A172 (cell line): ENCODE data around the gene KRTAP4-3. TPM values are rescaled to one million over a fixed set of nuclear protein-coding genes. Genes with fewer than 3 reads are reported as not detected.
"Not testable (repeated sequence)": the region's sequence is repeated elsewhere in the genome, so short reads cannot be mapped to it uniquely, and the experiment has no call there.

Source experiments
- DNase-seq: peaks from one replicate; pipeline ENCODE4 v3.0.0-alpha.2; 2015; ENCODE audit warnings: low spot score
- total RNA-seq: library from RNA; depleted of rRNA; stranded (reverse); fragments of >200 nt; shearing (Covaris generic); gene quantifications from 2 replicates; pipeline ENCODE4 v1.2.3, GENCODE V29; 2014; rRNA removed

Gene KRTAP4-3
- total RNA-seq = not detected in 2 replicates

DNA sequence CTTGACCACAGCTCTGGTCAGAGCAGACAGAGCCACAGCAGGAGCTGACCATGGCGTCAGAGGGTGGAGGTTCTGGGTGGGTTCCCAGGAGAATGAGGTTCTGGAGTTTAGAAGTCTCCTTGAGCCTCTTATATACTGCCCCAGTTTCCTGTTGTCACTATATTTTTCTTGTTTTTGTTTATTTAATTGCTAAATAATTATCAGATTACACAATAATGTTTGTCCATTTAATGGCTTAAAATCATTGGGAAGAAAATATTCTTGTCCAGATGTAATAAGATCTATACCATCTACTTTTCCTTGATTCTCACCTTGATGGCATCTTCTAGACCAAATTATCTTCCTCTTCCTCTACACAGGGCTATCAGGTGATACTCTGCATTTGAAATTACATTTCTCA lies at the start of gene KRTAP4-3:
TSS of gene KRTAP4-3 (minus strand) at position 101 of the 400 bp plus-strand sequence. CDS start at position 52, 49 bp downstream.
- DNase-seq = no peak

DNA sequence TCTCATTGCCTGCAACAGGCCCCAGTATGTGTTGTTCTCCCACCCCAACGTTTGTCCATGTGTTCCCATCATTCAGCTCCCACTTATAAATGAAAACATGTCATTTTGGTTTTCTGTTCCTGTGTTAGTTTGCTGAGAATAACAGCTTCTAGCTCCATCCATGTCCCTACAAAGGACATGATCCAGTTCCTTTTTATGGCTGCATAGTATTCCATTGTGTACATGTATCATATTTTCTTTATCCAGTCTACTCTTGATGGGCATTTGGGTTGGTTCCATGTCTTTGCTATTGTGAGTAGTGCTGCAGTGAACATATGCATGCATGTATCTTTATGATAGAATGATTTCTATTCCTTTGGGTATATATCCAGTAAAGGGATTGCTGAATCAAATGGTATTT lies 47.7 kb upstream of the KRTAP4-3 start:
- DNase-seq = no peak

DNA sequence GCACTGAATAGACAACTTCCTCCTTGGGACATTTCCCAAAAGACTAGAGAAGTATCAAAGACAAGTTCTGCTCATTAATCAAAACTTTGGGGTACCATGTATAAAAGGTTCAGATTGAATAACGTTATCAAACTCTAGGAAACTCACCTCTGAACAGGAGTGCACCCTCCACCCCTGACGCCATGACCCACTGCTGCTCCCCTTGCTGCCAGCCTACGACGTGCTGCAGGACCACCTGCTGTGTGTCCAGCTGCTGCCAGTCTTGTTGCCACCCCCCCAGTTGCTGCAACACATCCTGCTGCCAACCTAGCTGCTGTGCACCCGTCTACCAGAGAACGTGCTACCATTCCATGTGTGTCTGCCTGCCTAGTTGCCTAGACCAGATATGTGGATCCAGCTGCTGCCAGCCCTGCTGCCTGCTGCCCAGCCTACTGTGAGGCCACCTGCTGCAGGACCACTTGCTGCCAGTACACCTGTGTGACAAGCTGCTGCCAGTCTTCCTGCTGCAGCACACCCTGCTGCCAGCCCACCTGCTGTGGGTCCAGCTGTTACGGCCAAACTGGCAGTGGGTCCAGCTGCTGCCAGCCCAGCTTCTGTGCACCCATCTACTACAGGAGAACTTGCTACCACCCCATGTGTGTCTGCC lies 44.6 kb upstream of the KRTAP4-3 start:
- DNase-seq = peak; percentile 52

DNA sequence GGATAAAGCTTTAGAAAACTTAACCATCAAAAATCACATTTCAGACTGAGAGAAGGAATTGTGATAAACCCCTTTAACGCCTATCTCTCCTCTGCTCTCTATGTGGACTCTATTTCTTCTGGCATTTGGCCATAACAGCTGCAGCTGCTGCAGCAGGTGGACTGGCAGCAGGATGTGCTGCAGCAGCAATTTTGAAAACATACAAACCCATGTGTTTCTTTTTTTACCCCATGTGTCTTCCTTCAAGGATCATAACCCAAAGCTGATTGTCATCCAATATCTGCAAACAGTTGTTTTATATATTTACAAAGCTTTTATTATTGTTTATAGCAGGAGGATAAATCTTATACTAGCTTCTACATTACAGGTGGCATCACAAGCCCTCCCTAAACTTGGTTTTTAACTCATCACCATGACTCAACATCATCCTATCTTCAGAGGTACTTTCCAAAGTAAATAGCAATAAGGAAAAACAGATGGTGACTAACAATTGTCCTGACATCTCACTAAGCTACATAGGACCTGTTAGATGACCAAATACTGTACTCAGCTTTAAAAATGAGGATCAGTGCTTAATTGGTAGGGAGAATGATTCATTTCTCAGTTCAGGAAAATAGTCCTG lies 43.9 kb upstream of the KRTAP4-3 start:
- DNase-seq = peak; percentile 86

DNA sequence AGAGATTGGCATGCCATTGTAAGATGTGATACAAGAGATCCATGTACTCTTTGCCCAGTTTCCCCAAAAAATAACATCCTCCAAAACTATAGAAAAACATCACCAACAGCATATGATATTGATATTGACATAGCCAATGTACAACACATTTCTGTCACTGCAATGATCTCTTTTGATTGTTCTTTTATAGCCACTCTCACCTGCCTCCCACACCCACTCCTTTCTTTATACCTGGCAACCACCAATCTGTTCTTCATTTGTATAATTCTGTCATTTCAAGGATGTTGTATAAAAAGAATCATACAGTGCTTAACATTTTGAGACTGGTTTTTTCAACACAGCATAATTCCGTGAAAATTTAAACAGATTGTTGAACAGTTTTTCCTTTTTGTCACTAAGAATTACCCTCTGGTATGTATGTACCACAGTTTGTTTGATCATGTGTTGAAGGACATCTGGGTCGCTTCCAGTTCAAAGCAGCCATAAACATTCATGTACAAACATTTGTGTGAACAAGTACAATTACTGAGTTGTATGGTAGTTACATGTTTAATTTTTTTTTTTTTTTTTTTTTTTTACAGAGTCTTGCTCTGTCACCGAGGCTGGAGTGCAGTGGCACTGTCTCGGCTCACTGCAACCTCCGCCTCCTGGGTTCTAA lies 31.5 kb upstream of the KRTAP4-3 start:
- DNase-seq = no peak

DNA sequence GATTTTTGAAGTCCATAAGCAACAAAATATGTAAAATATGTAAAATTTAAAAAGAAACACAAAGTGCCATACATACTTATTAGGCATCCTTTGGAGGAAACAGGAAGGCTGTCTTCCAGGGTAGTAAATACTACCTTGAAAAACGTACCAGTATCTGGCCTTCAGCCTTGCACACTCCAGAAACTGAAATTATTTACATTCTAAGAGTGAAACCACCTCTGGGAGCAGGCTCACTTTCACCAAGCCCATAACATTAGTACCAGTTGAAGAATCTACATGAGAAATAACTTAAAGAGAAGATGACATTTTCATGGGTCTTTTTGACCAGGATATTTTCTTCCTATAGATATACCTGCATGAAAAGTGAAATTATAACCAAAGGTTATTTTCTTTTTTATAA lies 28.0 kb upstream of the KRTAP4-3 start:
- DNase-seq = no peak

DNA sequence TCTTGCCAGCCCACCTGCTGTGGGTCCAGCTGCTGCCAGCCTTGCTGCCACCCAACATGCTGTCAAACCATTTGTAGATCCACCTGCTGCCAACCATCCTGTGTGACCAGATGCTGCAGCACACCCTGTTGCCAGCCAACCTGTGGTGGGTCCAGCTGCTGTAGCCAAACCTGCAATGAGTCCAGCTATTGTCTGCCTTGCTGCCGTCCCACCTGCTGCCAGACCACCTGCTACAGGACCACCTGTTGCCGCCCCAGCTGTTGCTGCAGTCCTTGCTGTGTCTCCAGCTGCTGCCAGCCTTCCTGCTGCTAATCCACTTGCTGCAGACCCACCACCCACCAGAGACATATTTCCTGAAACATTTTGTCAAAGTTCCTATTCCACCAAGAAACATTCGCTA lies 22.3 kb upstream of the KRTAP4-3 start:
- DNase-seq = no peak

DNA sequence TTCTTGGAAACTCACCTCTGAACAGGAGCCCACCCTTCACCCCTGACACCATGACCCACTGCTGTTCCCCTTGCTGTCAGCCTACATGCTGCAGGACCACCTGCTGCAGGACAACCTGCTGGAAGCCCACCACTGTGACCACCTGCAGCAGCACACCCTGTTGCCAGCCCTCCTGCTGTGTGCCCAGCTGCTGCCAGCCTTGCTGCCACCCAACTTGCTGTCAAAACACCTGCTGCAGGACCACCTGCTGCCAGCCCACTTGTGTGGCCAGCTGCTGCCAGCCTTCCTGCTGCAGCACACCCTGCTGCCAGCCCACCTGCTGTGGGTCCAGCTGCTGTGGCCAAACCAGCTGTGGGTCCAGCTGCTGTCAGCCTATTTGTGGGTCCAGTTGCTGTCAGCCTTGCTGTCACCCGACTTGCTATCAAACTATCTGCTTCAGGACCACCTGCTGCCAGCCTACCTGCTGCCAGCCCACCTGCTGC lies 21.9 kb upstream of the KRTAP4-3 start, which contains the start of gene KRTAP9-1:
TSS of gene KRTAP9-1 (plus strand) at position 51 of the 482 bp plus-strand sequence. CDS start at position 51, 0 bp downstream.
- not testable (repeated sequence) for DNase-seq

DNA sequence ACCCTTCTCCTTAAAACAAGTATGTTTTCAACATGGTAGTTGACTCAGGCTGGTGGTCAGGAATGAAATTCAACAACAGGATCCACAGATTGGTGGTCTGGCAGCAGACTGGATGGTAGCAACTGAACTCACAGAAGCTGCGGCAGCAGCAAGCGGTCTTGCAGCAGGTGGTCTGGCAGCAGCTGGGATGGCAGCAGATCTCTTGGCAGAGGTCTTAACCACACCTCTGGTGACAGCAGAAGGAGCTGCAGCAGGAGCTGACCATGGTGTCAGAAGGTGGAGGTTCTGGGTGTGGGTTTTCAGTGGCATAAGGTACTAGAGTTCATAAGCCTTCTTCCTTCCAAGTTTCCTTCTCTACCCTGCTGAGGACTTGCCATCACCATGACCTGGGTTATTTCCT lies 18.9 kb upstream of the KRTAP4-3 start:
- DNase-seq = no peak

DNA sequence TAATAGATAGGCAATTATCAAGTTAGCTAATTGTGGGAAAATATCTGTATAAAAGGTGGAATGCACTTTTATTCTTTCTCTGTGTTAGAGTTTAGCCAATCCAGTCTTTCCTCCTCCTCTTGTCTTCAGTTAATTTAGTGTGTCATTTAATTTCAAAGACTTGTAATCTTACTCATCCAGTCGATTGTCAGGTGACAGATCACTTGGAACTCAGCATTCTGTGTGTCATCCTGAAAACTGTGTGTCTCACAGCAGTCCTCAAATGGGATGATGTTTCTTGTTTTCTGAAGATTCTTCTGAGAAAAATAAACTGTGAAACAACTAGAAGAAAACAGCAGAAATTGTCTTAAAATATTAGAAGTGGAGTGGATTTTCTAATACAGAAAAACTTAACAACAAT lies 17.0 kb upstream of the KRTAP4-3 start:
- no peak for DNase-seq

DNA sequence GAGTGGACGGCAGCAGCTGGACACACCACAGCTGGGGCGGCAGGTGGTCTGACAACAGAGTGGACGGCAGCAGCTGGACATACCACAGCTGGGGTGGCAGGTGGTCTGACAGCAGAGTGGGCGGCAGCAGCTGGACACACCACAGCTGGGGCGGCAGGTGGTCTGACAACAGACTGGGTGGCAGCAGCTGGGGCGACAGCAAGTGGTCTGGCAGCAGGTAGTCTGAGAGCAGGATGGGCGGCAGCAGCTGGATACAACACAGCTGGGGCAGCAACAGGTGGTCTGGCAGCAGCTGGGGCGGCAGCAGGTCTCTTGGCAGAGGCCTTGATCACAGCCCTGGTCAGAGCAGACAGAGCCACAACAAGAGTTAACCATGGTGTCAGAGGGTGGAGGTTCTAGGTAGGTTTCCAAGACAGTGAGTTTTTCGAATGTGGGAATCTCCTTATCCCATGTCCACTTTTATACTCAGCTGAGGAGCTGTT lies 16.5 kb upstream of the KRTAP4-3 start, which contains the start of gene KRTAP4-1:
TSS of gene KRTAP4-1 (minus strand) at position 432 of the 482 bp plus-strand sequence. CDS start at position 375, 57 bp downstream.
- DNase-seq = no peak

DNA sequence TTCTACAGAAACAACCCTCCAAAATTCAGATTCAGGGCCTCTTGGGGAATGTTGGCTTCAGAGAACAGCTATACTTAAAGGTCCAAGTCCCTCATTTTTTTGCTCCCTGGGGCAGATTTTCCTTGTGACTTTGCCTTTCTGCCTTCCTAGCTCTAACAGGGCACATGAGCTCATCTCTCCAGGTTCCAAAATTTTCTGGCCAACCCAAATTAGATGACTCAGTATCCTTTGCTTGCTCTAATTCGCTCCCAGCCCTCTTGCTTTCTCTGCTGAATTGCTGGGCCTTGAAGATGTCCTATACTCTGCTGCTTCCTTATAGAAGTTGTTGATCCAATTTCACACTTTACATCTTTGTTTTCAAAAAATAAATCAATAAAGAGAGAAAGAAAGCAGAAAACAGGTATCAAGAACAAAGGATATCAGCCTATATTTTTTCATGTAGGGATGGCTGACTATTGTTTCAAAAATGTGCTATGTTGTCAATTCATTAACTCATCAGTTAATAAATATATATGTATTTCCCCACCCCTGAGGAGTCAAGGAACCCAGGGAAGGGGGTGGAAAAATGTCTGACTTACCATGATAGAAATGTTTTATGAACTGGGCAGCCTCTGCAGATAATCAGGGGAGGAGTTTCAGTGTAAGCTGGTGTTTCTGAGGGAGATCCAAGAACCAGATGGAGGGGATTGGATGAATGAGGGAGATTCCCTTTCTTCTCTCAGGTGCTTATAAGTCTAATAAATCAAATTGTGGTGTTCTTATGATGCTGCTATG lies 11.0 kb upstream of the KRTAP4-3 start:
- no peak for DNase-seq

DNA sequence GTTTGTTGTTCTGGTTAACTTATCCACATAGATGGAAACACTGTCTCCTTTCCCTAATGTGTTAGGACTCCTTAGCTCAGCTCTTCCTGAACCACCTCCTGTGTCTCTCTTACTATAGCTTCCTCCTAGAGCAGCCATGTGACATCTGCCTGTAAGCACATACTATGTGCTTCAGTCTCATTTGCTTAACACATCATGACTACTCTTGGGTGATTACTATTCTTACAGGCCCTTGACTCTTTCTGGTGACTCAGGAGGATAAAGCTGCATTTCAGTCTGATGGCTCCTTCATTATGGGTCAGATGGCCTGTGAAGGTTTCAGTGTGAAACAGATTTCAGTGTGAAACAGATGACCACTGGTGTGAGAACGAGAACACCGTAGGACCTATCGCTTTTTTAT lies 10.3 kb upstream of the KRTAP4-3 start:
- peak; percentile 10 for DNase-seq

DNA sequence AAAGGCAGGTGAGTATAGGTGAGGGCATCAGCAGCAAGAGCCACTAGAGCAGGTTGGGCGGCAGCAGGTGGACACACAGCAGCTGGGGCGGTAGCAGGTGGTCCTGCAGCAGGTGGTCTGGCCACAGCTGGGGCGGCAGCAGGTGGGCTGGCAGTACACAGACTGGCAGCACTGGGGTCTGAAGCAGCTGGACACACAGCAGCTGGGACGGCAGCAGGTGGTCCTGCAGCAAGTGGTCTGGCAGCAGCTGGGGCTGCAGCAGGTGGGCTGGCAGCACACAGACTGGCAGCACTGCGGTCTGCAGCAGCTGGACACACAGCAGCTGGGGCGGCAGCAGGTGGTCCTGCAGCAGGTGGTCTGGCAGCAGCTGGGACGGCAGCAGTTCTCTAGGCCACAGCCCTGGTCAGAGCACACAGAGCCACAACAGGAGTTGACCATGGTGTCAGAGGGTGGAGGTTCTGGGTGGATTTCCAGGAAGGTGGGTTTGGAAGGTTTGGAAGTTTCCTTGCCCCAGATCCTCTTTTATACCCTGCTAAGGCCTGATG lies 9.8 kb upstream of the KRTAP4-3 start, which contains the start of gene KRTAP4-2:
TSS of gene KRTAP4-2 (minus strand) at position 495 of the 545 bp plus-strand sequence. CDS start at position 438, 57 bp downstream.
- no peak for DNase-seq

DNA sequence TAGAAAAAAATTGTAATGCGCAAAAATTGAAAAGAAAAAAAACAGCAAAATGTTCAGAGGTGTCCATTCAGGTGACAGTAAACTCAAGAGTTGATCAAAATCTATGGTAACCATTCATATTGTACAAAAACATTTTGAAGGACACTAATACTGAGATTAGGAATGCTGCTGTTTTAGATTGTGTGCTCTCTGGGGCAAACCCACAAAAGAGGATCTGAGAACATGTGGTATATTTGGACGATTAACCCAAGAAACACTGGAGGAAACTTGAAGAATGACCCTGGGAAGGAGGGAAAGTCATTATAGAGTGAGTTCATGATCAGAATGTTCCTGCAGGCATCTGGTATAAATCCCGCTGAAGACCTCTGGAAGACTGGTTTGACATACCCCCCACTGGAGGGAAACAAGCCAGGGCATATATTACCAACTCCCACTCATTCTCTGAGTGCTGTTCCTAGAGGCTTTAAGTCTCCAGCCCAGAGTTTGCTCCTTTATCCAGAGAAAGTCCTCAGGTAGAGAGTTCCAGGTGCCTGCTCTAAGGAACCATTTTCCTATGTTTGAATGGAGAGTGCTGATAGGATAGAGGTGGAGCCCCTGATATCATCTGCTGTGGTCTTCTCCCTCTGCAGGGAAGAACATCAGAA lies 8.8 kb upstream of the KRTAP4-3 start:
- DNase-seq = no peak

DNA sequence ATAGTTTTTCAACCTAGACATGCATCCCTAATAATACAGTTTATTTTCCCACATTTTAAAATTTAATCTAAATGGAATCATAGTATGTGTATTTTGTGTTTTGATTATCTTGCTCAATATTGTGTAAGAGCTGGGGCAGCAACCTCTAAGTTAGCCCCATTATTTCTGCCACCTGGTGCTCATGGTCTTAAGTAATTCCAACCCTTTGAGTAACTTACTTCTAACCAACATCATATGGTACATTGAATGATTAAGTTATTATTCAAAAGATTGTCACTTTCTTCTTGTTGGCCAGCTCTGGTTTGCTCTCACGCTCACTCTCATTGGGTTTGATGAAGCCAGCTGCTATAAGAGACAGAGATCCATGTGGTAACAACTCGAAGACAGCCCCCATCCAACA lies 3.9 kb upstream of the KRTAP4-3 start:
- no peak for DNase-seq

DNA sequence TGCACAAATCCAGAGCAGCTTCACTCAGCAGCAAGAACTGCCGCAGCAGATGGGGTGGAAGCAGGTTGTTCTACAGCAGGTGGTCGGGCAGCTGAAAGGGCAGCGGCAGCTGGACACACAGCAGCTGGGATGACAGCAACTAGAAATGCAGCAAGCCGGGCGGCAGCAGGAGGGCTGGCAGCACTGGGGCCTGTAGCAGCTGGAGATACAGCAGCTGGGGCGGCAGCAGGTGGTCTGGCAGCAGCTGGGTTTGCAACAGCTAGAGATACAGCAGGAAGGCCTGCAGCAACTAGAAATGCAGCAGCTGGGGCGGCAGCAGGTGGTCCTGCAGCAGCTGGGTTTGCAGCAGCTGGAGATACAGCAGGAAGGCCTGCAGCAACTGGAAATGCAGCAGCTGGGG lies 460 bp downstream of the KRTAP4-3 start:
- no peak for DNase-seq

DNA sequence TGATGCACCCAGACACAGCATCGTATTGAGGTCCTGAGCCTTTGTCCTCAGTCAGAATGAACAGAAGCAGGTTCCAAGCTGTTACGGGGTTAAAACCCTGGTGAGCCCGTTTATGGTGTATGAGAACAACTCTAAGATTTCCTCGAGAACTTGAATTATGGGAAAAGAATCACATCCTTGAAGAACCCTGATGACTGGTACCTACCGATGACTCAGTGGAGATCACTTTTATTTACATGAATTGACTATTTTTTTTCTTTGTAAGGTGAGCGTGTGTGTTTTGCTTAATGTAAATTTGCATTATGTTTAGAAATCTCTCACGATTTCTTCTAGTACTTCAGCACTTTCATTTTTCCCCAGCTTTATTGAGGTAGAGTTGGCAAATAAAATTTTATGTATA lies 4.2 kb downstream of the KRTAP4-3 start:
- no peak for DNase-seq

DNA sequence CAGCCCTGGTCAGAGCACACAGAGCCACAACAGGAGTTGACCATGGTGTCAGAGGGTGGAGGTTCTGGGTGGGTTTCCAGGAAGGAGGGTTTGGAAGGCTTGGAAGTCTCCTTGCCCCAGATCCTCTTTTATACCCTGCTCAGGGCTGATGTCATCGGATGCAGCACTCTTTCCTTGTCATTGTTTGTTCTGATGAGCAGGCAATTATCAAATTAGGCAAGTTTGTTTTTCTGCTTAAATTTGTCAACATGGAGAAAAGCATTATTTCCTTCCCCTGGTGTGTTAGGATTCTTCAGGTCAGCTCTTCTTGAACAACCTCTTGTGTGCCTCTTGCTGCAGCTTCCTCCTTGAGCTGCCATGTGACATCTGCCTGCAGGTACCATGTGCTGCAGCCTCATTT lies 7.4 kb downstream of the KRTAP4-3 start, which contains the start of gene KRTAP4-4:
TSS of gene KRTAP4-4 (minus strand) at position 101 of the 400 bp plus-strand sequence. CDS start at position 44, 57 bp downstream.
- no peak for DNase-seq

DNA sequence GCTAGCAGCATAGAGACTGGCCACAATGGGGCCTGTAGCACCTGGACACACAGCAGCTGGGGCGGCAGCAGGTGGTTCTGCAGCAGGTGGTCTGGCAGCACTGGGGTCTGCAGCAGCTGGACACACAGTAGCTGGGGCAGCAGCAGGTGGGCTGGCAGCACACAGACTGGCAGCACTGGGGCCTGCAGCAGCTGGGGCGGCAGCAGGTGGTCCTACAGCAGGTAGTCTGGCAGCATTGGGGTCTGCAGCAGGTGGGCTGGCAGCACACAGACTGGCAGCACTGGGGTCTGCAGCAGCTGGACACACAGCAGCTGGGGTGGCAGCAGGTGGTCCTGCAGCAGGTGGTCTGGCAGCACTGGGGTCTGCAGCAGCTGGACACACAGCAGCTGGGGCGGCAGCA lies 7.8 kb downstream of the KRTAP4-3 start:
- DNase-seq = not testable (repeated sequence)

DNA sequence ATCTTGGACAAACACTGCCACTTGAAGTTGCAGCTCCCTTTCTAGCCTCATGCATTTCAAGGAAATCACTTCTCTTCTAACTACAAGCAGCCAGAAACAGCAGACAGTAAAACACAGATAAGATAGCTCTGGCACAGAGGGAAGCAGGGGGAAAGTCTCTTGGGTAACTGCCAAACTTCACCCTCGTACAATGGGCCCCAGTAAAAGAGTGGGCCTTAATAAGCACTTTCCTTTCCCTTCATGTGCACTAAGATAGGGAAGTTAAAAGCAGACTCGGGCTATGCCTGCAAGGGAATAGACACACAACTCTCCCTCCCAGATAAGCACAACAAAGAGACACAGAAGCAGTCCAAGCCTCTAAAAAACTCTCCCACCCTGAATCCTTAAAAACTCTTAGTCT lies 14.2 kb downstream of the KRTAP4-3 start:
- no peak for DNase-seq
